GM11168 (cell line): ENCODE data around the gene SSBP3.
"Not testable (repeated sequence)": the region's sequence is repeated elsewhere in the genome, so short reads cannot be mapped to it uniquely, and the experiment has no call there.

Experiments
- in situ Hi-C: fragments of 300-500 bp; cut with MboI; formaldehyde crosslinking; loops from one replicate; pipeline ENCODE4 v1.12.0; 2022; ENCODE audit warnings: low sequenced_read_pairs; ENCODE audit not compliant: unreplicated experiment

The SSBP3 gene

DNA sequence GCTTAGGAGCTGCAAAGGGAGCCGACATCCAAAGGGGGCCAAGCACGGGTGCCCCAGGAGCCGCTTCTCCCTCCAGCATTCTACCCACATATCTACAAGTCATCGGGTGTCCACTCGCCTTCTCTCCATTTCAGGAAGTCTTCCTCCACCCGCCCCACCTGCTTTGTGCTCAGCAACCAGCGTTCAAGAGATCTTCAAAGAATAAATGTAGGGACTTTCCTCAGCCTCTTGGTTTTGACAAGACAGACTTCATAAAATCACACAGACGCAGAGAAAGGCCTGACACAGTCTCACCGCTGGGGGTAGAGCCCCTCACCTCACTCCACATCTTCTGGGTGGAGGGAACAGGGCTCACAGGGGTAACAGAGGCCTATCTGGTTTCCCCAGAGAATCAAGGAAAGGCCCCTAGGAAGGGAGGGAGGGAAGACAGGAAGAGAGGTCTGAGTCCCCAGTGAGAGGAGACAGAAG lies 49.5 kb downstream of the SSBP3 start:
- in situ Hi-C loops = no loop called here

DNA sequence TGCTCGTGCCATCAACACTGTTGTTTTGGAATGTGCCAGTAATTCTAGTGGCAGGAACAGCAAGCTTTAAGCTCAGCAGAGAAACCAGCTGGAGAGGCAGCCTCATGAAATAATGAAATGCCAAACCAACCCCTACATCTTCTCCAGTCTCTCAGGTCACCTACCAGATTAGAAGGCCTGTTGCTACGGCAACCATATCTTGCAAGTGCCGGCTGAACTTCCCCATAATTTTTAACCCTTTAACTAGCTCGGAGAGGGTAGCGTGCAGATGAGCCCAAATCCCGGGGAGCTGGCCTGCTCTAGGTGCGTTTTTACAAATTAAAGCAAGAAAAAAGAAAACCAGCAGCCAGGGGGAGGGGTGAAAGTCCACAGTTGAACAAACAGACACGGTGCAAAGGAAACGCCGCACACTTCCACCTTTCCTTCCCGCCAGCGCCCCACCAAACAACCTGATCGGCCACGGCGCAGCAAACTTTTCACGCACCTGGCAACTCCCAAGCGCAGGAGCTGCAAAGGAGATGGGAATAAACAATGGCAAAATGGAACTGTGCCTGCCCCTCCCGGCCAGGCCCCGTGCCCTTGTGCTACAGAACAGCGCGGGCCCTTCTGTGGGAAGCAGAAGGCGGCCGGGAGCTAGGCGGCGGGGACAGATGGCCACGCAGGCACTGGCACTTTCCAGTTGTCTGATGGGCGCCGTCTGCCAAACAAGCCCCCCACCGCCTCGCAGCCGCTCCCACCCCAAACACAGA lies 50.1 kb downstream of the SSBP3 start:
- in situ Hi-C loops = no loop called here

DNA sequence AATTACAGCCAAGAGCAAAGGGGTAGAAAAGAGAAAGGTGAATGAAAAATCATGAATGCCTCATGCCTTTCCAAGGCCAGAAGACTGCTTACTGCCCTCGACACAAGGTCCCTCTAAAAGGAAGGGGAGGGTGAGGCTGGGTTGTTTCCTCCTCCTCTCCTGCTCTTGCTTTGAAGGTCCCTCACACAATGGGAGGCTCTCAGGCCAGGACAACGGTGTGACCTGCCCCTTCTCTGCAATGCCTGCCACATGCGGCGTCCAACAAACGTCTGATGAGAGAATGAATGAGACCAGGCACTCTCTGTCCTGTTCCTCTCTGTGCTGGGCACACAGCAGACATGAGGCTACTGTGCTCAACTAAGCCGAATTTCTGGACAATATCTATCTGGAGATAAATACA lies 51.3 kb downstream of the SSBP3 start:
- in situ Hi-C loops = no loop called here

DNA sequence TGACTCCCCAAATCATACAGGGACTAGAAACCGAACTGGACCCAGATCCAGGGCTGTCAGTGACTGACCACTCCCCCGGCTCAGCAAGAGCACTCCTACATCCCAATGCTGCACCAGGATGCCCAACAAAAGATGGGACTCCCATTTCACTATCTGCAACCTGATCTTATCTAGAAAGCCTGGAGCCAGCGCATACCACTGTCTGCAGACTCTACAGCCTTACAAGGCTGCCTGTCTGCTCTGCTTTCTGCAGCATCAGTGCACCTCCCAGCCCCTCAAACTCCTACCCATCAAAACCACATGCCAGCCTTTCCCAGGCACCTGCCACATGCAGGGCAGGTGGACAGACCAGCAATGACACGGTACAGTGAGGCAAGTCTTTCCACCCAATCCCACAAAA lies 52.2 kb downstream of the SSBP3 start:
- in situ Hi-C loops = no loop called here

DNA sequence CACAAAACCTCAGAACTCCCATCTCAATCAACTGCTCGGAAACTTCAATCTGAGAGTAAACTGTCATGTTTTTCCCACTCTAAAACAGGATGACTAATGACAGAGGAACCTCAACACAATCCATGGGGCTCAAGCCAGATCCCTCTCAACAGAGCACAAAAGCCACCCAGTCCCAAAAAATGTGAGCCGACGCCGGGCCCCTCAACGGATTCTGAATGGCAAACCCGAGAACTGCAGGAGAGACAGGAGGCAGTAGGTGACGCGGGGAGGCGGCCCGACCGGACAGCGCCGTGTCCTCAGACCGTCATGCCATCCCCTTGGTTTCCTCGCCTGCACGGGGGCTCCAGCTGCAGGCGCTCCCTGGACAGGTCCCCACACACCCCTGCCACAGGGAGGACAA lies 53.4 kb downstream of the SSBP3 start:
- in situ Hi-C loops = no loop called here

DNA sequence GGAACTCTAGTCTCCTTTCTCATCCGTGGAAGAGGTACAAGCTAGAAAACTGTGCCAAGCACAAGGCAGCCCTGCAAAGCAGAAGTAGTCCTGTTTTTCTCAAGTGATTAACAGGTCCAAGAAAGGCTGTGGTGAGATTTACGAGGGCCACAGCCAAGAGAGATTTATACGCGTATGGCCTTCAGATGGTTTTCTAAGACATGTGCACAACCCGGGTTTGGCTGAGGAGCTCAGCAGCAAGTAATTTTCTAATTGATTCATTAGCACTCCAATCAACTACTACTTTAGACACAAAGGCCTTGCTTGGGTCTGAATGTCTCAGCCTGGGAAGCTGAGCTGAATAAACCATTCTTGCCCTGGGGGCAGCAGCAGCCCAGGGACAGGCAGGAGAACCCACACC lies 55.8 kb downstream of the SSBP3 start:
- in situ Hi-C loops = no loop called here

DNA sequence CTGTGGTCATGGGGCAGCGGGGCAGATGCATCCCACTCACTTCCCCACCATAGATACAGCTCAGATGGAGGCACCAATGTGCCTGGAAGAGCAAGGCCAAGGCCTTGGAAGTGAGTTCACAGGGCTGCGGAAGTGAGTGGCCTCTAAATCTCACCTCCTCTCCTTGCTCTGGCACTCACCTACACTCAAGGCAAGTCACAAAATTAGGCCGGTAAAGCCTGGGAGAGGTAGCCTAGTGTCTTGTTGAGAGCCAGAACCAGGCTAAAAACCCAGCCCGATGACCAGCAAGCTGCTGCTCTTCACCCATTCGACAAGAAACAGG lies 57.5 kb downstream of the SSBP3 start:
- in situ Hi-C loops = no loop called here

DNA sequence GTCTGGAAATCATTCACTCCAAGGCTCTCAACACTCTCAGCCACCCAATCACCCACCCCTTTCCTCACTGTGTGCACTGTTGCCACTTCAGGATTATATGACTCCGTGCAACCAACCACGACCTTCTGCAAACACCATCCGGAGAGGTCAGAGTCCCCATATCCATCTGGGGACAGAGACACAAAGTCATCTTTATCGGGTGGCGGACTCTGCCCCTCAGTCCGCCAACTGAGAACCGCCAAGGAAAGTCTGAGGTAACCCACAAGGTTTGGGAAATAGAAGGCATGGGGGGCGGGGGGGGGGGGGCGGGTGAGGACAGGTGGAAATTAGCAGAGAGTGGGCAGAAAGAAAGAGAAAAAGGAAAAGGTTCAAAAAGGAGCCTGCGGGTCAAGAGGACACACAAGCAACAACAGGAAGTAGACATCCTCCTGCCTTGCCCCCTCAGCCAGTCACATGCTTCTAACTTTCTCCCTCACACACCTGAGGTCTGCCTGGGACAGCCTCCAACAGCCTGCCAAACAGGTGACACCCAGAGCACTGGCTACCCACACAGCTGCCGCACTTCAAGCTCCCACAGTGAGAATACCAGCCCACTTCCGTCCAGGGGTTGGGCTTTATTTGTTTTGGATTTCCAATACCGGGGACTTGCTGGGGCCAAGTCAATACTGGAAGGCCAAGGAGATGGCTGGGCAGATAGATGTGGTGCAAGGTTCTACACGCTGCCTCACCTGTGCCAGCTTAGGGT lies 58.1 kb downstream of the SSBP3 start:
- in situ Hi-C loops = no loop called here

DNA sequence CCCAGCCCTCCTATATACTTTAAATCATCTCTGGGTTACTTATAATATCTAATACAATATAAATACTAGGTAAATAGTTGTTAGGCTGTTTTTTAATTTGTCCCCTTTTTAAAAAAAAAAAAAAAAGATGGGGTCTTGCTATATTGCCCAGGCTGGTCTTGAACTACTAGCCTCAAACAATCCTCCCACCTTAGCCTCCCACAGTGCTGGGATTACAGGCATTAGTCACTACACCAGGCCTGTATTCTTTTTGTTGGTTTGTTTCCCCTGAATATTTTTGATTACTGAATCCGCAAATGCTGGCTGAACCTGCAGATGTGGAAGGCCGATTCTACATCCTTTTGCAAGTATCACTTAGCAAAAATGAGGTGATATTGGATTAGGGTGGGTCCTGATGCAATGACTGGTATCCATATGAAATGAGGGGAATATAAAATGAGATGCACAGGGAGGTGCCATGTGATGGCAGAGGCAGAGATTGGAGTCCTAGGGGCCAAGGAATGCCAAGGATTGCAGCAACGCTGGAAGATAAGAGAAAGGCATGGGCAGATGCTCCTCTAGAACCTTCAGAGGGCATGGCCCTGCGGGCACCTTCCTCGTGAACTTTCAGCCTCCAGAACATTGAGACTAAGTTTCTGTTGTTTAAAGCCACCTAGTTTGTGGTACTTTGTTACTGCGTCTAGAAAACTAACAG lies 58.8 kb downstream of the SSBP3 start:
- in situ Hi-C loops = no loop called here

DNA sequence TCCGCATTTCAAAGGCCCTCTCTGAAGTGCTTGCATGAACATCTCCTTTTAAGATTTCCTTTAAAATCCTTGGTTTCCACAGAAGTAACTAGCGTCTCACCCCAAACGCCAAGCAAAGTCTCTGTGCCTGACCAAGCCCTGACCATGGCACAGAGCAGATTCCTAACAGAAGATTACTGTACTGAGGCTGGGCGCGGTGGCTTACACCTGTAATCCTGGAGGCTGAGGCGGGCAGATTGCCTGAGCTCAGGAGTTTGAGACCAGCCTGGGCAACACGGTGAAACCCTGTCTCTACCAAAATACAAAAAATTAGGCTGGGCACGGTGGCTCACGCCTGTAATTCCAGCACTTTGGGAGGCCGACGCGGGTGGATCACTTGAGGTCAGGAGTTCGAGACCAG lies 60.6 kb downstream of the SSBP3 start:
- in situ Hi-C loops = not testable (repeated sequence)

DNA sequence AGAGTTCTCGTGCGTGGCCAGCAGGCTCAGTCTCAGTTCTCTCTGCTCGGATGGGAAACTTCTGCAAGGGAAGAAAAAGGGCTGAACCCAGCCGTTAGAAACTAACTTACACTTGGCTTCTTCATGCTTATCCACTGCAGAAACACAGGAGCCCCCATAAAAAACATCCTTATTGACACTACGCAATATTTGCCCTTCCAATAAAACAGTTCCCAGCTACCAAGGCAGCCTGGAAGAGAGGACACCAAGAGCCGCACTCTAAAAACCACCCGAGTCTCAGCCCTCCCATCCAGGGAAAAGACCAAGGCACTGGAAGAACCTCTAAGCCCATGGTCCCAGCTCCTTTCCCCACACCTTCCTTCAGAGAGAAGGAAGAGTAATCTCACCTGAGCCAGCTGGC lies 61.1 kb downstream of the SSBP3 start:
- in situ Hi-C loops = no loop called here

DNA sequence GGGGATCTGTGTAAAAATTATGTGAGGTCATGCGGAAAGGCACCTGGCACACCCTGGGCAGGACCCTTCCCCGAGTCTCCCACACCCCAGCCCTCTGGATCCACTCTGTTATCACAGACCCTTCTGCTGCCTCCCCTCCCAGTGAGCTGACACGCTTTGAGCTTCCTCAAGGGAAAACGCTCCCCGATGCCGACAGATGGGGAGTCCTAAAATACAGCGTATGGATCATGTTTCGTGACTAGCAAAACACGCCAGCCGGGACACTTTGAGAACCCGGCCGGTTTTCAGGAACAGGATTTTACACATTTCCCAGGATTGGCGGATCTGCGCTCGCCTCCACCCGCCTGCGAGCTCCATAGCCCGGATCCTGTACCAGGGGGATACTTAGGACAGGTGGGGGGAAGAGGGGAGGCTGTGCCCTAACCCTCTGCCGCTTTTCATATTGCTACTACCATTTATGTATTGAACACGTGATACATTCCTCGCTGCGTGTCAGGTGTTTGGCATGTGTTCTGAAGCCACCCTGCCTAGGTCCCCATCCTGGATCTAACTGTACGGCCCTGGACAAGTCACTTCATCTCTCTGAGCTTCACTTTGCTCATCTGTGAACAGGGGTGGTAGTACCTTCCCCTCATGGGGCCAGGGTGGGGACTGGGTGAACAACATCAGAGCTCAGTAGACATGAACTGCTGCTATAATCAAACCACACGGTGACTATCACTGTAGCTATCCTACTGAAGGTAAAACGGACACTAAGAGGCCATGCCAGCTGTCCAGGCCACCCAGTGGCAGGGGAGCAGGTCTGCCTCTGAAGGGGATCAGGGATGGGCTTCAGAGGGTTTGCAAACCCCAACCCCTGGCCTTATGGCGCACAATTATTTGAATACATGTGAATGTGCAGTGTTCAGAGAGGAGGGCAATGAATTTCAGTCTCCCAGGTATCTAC lies 63.2 kb downstream of the SSBP3 start:
- in situ Hi-C loops = no loop called here

DNA sequence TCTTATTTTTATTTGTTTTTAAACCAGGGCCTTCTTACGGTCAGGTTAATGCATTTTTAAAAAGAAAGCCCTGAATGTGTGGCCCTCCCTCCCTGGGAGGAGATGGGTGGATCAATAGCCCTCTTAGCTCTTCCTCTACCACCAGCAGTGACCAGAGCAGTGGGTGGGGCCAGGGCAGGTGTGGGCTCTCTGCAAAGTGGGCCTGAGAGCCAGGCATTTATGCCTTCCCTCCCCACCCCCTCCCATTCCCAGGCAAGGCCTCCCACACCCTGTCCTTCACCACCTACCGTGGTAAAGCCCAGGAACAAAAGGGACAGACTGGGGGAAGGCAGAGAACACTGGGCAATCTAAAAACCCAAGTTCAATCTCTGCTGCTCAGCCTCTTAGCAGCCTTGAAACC lies 63.9 kb downstream of the SSBP3 start:
- in situ Hi-C loops = no loop called here

DNA sequence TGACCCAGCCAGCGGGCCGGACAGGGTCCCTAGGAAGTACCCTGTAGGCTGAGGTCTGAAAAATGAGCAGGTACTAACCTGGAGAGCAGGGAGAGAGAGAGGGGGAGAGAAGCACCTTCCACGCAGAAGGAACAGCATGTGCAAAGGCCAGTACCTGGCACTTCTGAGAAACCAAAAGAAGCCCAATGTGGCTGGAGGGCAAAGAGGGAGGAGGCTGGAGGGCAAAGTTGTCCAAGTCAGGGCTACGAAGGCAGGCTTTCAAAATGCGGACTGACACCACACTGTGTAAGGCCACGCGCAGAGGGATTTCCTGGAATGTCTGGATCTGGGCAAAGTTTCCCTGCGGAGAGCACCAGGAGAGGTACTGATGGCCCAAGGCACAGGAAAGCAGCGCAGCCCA lies 64.4 kb downstream of the SSBP3 start:
- in situ Hi-C loops = no loop called here

DNA sequence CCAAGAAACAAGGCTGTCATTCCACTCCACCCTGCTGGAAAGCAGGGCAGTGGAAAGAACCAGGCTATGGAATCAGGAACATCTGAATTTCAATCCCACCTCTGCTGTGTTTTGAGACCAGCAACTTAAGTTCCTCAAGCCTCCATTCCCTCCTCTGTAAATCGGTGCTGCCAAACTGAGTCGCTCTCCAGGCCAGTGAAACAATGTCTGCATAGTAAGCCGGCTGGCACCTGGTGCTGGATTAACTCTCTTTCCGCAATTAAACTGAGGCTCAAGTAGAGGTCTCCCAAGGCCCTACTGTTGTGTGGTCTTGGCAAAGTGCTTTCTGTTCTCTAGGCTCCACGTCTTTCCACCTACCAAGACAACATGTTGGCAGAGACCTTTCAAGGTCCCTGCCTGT lies 65.3 kb downstream of the SSBP3 start:
- in situ Hi-C loops = no loop called here

DNA sequence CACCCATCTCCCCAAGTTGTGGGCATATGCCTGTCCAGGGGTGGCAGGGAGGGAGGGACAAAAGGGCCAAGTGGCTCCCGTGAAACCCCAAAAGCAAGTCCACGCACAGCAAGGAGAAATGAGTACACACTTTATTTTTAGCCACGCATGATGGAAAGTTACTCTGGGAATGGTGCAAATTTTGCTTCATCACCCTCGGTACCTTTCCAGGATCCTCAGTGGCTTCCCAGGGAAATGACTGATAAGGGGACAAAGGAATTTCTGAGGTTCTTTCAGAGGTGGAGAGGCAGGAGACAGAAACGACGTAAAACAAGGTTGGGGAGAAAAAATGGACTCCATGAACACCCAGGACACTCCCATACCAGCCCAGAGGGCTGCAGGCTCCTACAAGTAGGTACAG lies 65.8 kb downstream of the SSBP3 start:
- in situ Hi-C loops = no loop called here

DNA sequence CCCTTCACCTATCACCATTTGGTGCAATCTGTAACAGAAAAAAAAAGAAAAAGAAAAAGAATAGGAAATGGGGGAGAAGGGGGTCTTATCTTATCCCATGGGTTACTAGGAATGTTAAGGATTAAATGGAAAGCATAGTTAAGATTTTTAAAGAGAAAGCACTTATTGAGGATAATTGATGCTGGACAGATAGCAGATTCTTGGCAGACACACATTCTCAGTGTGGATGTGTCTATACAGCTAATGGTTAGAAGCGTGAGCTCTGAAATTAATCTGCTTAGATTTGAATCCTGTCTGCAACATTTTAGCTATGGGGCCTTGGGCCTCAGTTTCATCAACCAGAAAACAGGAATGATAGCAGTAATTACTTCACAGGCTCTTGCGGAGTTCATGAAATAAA lies 67.1 kb downstream of the SSBP3 start:
- in situ Hi-C loops = no loop called here

DNA sequence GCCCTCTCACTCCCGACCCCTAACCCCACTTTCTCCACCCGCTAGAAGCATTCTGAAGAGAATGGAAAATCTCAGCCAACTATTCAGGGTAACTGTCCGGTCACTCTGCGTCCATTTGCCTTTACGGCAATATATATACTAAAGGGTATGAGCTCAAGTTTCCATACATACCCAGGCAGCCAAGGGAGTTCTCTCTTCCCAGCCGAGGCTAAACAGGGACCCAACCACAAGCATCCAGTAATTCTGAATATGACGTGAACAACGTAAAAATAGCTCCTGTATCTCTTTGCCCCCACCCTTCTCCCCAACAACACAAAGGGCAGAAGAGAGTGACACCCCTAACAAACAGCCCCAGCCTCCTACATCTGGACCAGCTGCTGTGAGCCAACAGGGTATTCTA lies 67.7 kb downstream of the SSBP3 start:
- in situ Hi-C loops = no loop called here

DNA sequence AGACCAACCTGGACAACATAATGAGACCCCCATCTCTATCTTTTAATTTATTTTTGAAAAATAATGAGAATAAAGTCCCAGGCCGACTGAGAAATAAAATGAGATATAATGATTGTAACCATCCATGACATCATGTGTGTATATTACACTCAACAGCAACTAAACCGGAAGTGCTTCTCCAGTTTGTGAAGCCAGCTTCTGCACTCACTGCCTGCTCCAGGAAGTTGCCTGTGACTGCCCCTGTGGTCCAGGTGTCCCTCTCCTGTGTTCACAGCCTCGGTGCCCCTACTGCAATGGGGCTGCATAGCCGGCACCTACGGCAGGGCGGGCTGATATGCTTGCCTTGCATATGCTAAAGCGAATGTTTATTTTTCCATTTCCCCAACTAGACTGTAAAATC lies 68.3 kb downstream of the SSBP3 start:
- in situ Hi-C loops = no loop called here

DNA sequence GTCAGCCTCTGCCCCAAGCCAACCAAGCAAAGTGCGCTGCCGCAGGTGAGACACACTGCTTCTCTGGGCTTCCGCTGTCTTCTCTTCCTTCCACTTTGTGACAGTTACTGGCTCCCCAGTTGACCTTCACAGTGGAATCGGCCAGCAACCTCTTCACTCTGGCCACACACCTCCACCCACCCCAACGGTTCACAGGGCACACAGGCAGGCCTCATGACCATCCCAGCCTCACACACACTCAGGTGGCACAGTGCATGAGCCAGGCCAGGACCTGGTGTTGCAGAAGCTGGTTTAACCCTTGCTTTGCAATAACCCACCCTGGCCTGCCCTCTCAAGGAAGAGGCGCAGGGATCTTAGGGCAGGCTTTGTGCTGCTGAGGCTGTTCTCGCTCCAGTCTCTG lies 69.2 kb downstream of the SSBP3 start:
- in situ Hi-C loops = no loop called here
